NCI-H1417 (cell line): ENCODE data around the gene DNAL1.

Experiments used
- DNase-seq, 3 experiments: peaks; one replicate each; lab custom pipeline; 2025; lab: John Stamatoyannopoulos, UW

DNAL1 gene

GRCh38 chr14:73724696-73725095 lies 79.9 kb downstream of the DNAL1 start:
- DNase-seq: no peak

- no peak for DNase-seq
Measured at GRCh38 chr14:73725116-73726024, 80.6 kb downstream of the DNAL1 start.

GRCh38 chr14:73726025-73726961 lies 81.5 kb downstream of the DNAL1 start:
- DNase-seq: no peak

- no peak for DNase-seq
Measured at GRCh38 chr14:73727166-73727565, 82.4 kb downstream of the DNAL1 start.

GRCh38 chr14:73728717-73729330 lies 84.0 kb downstream of the DNAL1 start:
- DNase-seq: peak; percentile 70 to 88 (median 83)

- no peak for DNase-seq
Measured at GRCh38 chr14:73729556-73730265, 84.9 kb downstream of the DNAL1 start.

- DNase-seq: no peak
Measured at GRCh38 chr14:73731111-73731510, 86.3 kb downstream of the DNAL1 start.

- DNase-seq: no peak
Measured at GRCh38 chr14:73732006-73732405, 87.2 kb downstream of the DNAL1 start.

- DNase-seq: no peak
Measured at GRCh38 chr14:73736842-73737241, 92.1 kb downstream of the DNAL1 start.

GRCh38 chr14:73738518-73739173 lies 93.9 kb downstream of the DNAL1 start:
- DNase-seq: no peak

GRCh38 chr14:73739174-73739898 lies 94.5 kb downstream of the DNAL1 start:
- peak in 1 of 3 experiments; percentile 23 for DNase-seq

GRCh38 chr14:73739899-73740617 lies 95.3 kb downstream of the DNAL1 start:
- no peak for DNase-seq

- DNase-seq: peak in 1 of 3 experiments; percentile 26
Measured at GRCh38 chr14:73740618-73741326, 96.0 kb downstream of the DNAL1 start.

GRCh38 chr14:73741386-73741875 lies 96.6 kb downstream of the DNAL1 start:
- peak in 1 of 3 experiments; percentile 11 for DNase-seq

- no peak for DNase-seq
Measured at GRCh38 chr14:73741876-73742519, 97.2 kb downstream of the DNAL1 start.

GRCh38 chr14:73742520-73743238 lies 97.9 kb downstream of the DNAL1 start:
- no peak for DNase-seq

GRCh38 chr14:73743431-73743931 lies 98.7 kb downstream of the DNAL1 start:
- DNase-seq: no peak
